ENCODE measurements around the gene DDX59. TPM values are rescaled to one million over a fixed set of nuclear protein-coding genes. Genes with fewer than 3 reads are reported as not detected.

The DDX59 gene
- total RNA-seq, 1 experiment from 2014 or later: 19.3 TPM

DNA sequence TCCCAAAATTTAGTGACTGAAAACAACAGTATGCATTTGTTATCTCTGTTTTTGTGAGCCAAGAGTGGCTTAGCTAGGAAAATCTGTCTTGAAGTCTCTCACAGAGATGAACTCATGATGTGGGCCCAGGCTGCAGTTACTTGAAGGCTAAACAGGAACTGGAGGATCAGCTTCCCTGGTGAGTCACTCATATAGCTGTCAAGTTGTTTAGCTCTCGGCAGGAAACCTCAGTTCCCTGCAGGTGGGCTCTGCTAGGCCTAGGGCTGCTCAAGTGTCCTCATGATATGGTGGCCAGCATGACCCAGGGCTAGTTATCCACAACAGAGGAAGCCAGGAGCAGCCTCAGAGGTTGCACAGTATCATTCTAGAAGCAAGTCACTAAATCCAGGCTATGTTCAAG, 30.2 kb upstream of the DDX59 start:
- BruUV-seq (replicated peaks): no TSS peak
- no peak overlapping the region for H3K27ac Mint-ChIP-seq (ENCODE audit: unreplicated experiment)
- CTCF ChIA-PET: no interaction called here
- H3K9me3 Mint-ChIP-seq (ENCODE audit: low read depth, unreplicated experiment): no peaks in the 10 kb centered on the region
- H3K36me3 Mint-ChIP-seq (ENCODE audit: insufficient read depth, unreplicated experiment): no peaks in the 10 kb centered on the region
- no peaks in the 10 kb centered on the region for H3K4me1 Mint-ChIP-seq (ENCODE audit: low read depth, unreplicated experiment)
- H3K27me3 Mint-ChIP-seq (ENCODE audit: unreplicated experiment): no peaks in the 10 kb centered on the region
- intact Hi-C loops (cut with micrococcal nuclease; ENCODE audit: unreplicated experiment): no loop called here
- TF ChIP-seq, protein P1, sequence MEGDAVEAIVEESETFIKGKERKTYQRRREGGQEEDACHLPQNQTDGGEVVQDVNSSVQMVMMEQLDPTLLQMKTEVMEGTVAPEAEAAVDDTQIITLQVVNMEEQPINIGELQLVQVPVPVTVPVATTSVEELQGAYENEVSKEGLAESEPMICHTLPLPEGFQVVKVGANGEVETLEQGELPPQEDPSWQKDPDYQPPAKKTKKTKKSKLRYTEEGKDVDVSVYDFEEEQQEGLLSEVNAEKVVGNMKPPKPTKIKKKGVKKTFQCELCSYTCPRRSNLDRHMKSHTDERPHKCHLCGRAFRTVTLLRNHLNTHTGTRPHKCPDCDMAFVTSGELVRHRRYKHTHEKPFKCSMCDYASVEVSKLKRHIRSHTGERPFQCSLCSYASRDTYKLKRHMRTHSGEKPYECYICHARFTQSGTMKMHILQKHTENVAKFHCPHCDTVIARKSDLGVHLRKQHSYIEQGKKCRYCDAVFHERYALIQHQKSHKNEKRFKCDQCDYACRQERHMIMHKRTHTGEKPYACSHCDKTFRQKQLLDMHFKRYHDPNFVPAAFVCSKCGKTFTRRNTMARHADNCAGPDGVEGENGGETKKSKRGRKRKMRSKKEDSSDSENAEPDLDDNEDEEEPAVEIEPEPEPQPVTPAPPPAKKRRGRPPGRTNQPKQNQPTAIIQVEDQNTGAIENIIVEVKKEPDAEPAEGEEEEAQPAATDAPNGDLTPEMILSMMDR (IDR thresholded peaks at IDR 0.05; ENCODE audit: unreplicated experiment): no peak
- DNase-seq: no peak
- no peak overlapping the region for H3K4me3 Mint-ChIP-seq (ENCODE audit: low read depth, unreplicated experiment)

GRCh38 chr1:200694738-200695137, 25.0 kb upstream of the DDX59 start:
- H3K27me3 Mint-ChIP-seq (ENCODE audit: unreplicated experiment): no peaks in the 10 kb centered on the region
- CTCF ChIA-PET: interaction anchor here (0.6 kb wide), 1 partner anchor 119 kb away, joined by 4 read pairs; no protein-coding TSS in a partner anchor
- no TSS peak for BruUV-seq (replicated peaks)
- H3K9me3 Mint-ChIP-seq (ENCODE audit: low read depth, unreplicated experiment): no peaks in the 10 kb centered on the region
- H3K27ac Mint-ChIP-seq (ENCODE audit: unreplicated experiment): no peak overlapping the region
- H3K4me1 Mint-ChIP-seq (ENCODE audit: low read depth, unreplicated experiment): no peaks in the 10 kb centered on the region
- TF ChIP-seq, protein P1 (IDR thresholded peaks at IDR 0.05; ENCODE audit: unreplicated experiment): no peak
- DNase-seq: no peak
- H3K4me3 Mint-ChIP-seq (ENCODE audit: low read depth, unreplicated experiment): no peak overlapping the region
- intact Hi-C loops (cut with micrococcal nuclease; ENCODE audit: unreplicated experiment): no loop called here
- no peaks in the 10 kb centered on the region for H3K36me3 Mint-ChIP-seq (ENCODE audit: insufficient read depth, unreplicated experiment)

DNA sequence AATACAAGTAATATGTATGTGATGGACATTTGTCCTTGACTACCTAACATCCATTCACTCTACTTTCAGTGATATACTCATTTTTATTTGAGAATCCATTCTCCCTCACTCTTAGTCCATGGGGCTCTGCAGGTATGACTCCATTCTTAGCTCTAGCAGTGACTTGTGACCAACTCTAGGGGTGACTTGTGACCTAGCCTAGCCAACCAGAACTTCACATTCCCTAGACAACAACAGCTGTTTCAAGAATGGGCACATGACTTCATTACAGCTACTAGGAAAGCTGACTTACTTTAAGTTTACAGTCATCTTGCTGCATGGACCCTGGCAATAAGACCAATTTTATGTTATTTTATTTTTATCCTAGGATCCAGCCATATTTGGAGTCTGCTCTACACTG, 23.6 kb upstream of the DDX59 start:
- CTCF ChIA-PET: interaction anchor here (0.7 to 0.8 kb wide), 2 partner anchors 43 to 1918 kb away, joined by 3 read pairs; no protein-coding TSS in a partner anchor
- DNase-seq: no peak

GRCh38 chr1:200692316-200692715, 22.6 kb upstream of the DDX59 start:
- TF ChIP-seq, protein P1 (IDR thresholded peaks at IDR 0.05; ENCODE audit: unreplicated experiment): no peak
- intact Hi-C loops (cut with micrococcal nuclease; ENCODE audit: unreplicated experiment): no loop called here
- Mint-ChIP-seq H3K4me1 (ENCODE audit: low read depth, unreplicated experiment) (no peaks in the 10 kb centered on the region), H3K9me3 (ENCODE audit: low read depth, unreplicated experiment) (no peaks in the 10 kb centered on the region), H3K36me3 (ENCODE audit: insufficient read depth, unreplicated experiment) (no peaks in the 10 kb centered on the region), H3K27ac (ENCODE audit: unreplicated experiment) (no peak overlapping the region), H3K27me3 (ENCODE audit: unreplicated experiment) (no peaks in the 10 kb centered on the region), H3K4me3 (ENCODE audit: low read depth, unreplicated experiment) (no peak overlapping the region)
- DNase-seq: no peak
- no TSS peak for BruUV-seq (replicated peaks)
- CTCF ChIA-PET: no interaction called here

More for the DNA sequence above, 23.6 kb upstream of the DDX59 start:
- H3K27ac Mint-ChIP-seq (ENCODE audit: unreplicated experiment): no peak overlapping the region
- BruUV-seq (replicated peaks): no TSS peak
- H3K4me3 Mint-ChIP-seq (ENCODE audit: low read depth, unreplicated experiment): no peak overlapping the region
- no peaks in the 10 kb centered on the region for H3K36me3 Mint-ChIP-seq (ENCODE audit: insufficient read depth, unreplicated experiment)
- TF ChIP-seq, protein P1 (IDR thresholded peaks at IDR 0.05; ENCODE audit: unreplicated experiment): no peak
- intact Hi-C loops (cut with micrococcal nuclease; ENCODE audit: unreplicated experiment): no loop called here
- H3K4me1 Mint-ChIP-seq (ENCODE audit: low read depth, unreplicated experiment): no peaks in the 10 kb centered on the region
- no peaks in the 10 kb centered on the region for H3K27me3 Mint-ChIP-seq (ENCODE audit: unreplicated experiment)
- no peaks in the 10 kb centered on the region for H3K9me3 Mint-ChIP-seq (ENCODE audit: low read depth, unreplicated experiment)
